H9 (cell line): ENCODE results near the gene TMPRSS12. TPM values are rescaled to one million over a fixed set of nuclear protein-coding genes. Genes with fewer than 3 reads are reported as not detected.
A peak's percentile ranks its signal among the peaks of the same experiment; 100 is the strongest.

Experiments used
- DNase-seq: peaks from one replicate; pipeline ENCODE4 v3.0.0-alpha.2; 2017
- H2AFZ ChIP-seq: one replicate; pipeline ENCODE4 v1.6.1; 2013; ENCODE audit warnings: mild to moderate bottlenecking, low read length, control low read depth, moderate library complexity
- H2AK5ac ChIP-seq: 2 replicates; pipeline ENCODE4 v1.6.1; 2013; ENCODE audit warnings: low read length, control low read depth, mixed read lengths; ENCODE audit not compliant: insufficient read length
- H2BK120ac ChIP-seq: one replicate; pipeline ENCODE4 v1.6.1; 2013; ENCODE audit warnings: low read depth, mild to moderate bottlenecking, low read length, control low read depth, inconsistent platforms; ENCODE audit not compliant: poor library complexity, severe bottlenecking
- H2BK12ac ChIP-seq: 2 replicates; pipeline ENCODE4 v1.6.1; 2013; ENCODE audit warnings: low read length, control low read depth, mixed read lengths, low read depth; ENCODE audit not compliant: insufficient read length
- H2BK15ac ChIP-seq: 2 replicates; pipeline ENCODE4 v1.6.1; 2013; ENCODE audit warnings: low read depth, low read length, control low read depth
- H2BK20ac ChIP-seq: one replicate; pipeline ENCODE4 v1.6.1; 2013; ENCODE audit warnings: low read depth, mild to moderate bottlenecking, low read length, control low read depth, inconsistent platforms; ENCODE audit not compliant: poor library complexity, severe bottlenecking
- H2BK5ac ChIP-seq: 2 replicates; pipeline ENCODE4 v1.6.1; 2013; ENCODE audit warnings: low read length, control low read depth, mixed read lengths; ENCODE audit not compliant: insufficient read length
- H3K14ac ChIP-seq: 2 replicates; pipeline ENCODE4 v1.6.1; 2013; ENCODE audit warnings: low read length, control low read depth; ENCODE audit not compliant: insufficient read depth
- H3K18ac ChIP-seq: 2 replicates; pipeline ENCODE4 v1.6.1; 2013; ENCODE audit warnings: low read depth, mild to moderate bottlenecking, mixed read lengths, low read length, control low read depth; ENCODE audit not compliant: insufficient read length
- H3K23ac ChIP-seq: 2 replicates; pipeline ENCODE4 v1.6.1; 2013; ENCODE audit warnings: low read length, control low read depth, mixed read lengths, low read depth; ENCODE audit not compliant: insufficient read length
- H3K23me2 ChIP-seq: 2 replicates; pipeline ENCODE4 v1.6.1; 2013; ENCODE audit warnings: low read depth, mild to moderate bottlenecking, mixed read lengths, low read length, control low read depth; ENCODE audit not compliant: insufficient read length, poor library complexity, severe bottlenecking
- H3K27ac ChIP-seq: 2 replicates; pipeline ENCODE4 v1.5.1; 2013; ENCODE audit warnings: low read length, control low read depth, mixed read lengths, low read depth; ENCODE audit not compliant: insufficient read length
- H3K27me3 ChIP-seq: 2 replicates; pipeline ENCODE4 v1.6.1; 2013; ENCODE audit warnings: low read length, control low read depth, inconsistent platforms; ENCODE audit not compliant: insufficient read depth
- H3K4ac ChIP-seq: 2 replicates; pipeline ENCODE4 v1.6.1; 2013; ENCODE audit warnings: low read depth, mild to moderate bottlenecking, control low read depth, inconsistent platforms, low read length, moderate library complexity
- H3K4me1 ChIP-seq: 2 replicates; pipeline ENCODE4 v1.6.1; 2013; ENCODE audit warnings: low read length, control low read depth, inconsistent platforms; ENCODE audit not compliant: insufficient read depth
- H3K4me2 ChIP-seq: 2 replicates; pipeline ENCODE4 v1.6.1; 2013; ENCODE audit warnings: low read length, control low read depth, mixed read lengths; ENCODE audit not compliant: insufficient read length, insufficient read depth
- H3K56ac ChIP-seq: 2 replicates; pipeline ENCODE4 v1.6.1; 2013; ENCODE audit warnings: low read depth, mild to moderate bottlenecking, mixed read lengths, low read length, control low read depth; ENCODE audit not compliant: insufficient read length
- H3K79me1 ChIP-seq: 2 replicates; pipeline ENCODE4 v1.6.1; 2013; ENCODE audit warnings: low read depth, mild to moderate bottlenecking, moderate library complexity, low read length, control low read depth, inconsistent platforms; ENCODE audit not compliant: insufficient read depth, poor library complexity, severe bottlenecking
- H3K79me2 ChIP-seq: 2 replicates; pipeline ENCODE4 v1.6.1; 2013; ENCODE audit warnings: low read length, control low read depth, inconsistent platforms; ENCODE audit not compliant: insufficient read depth
- H3K9ac ChIP-seq: 2 replicates; pipeline ENCODE4 v1.6.1; 2013; ENCODE audit warnings: low read length, control low read depth, mixed read lengths; ENCODE audit not compliant: insufficient read length; ENCODE audit errors: extremely low read depth
- H3K9me3 ChIP-seq: one replicate; pipeline ENCODE4 v1.6.1; 2013; ENCODE audit warnings: low read depth, low read length, inconsistent platforms; ENCODE audit not compliant: control insufficient read depth
- H3T11ph ChIP-seq: one replicate; pipeline ENCODE4 v1.6.1; 2013; ENCODE audit warnings: mild to moderate bottlenecking, low read length, control low read depth, inconsistent platforms
- H4K20me1 ChIP-seq: one replicate; pipeline ENCODE4 v1.6.1; 2013; ENCODE audit not compliant: control insufficient read depth, insufficient read length, insufficient read depth
- H4K5ac ChIP-seq: 2 replicates; pipeline ENCODE4 v1.6.1; 2013; ENCODE audit warnings: low read depth, mild to moderate bottlenecking, mixed read lengths, low read length, control low read depth; ENCODE audit not compliant: insufficient read length
- H4K8ac ChIP-seq: replicated peaks from 2 replicates; pipeline ENCODE4 v1.6.1; 2013; ENCODE audit warnings: low read length, control low read depth, mixed read lengths, low read depth; ENCODE audit not compliant: insufficient read length
- H4K91ac ChIP-seq: 2 replicates; pipeline ENCODE4 v1.6.1; 2013; ENCODE audit warnings: low read depth, mild to moderate bottlenecking, moderate library complexity, mixed read lengths, low read length, control low read depth; ENCODE audit not compliant: insufficient read length
- H3K27ac Mint-ChIP-seq, 3 experiments: 2 replicates in 2 of 3; 3 replicates in 1 of 3; pipeline ENCODE4 v1.8.0; 2020 to 2021; ENCODE audit warnings: mixed read lengths in 3 of 3, mild to moderate bottlenecking in 1 of 3, moderate library complexity in 1 of 3
- H3K27me3 Mint-ChIP-seq: 2 replicates; pipeline ENCODE4 v1.8.0; 2021; ENCODE audit warnings: low read depth, mild to moderate bottlenecking, moderate library complexity, mixed read lengths
- H3K36me3 Mint-ChIP-seq, 3 experiments: 2 replicates in 2 of 3; 3 replicates in 1 of 3; pipeline ENCODE4 v1.8.0; 2020 to 2021; ENCODE audit warnings: low read depth in 3 of 3, mixed read lengths in 3 of 3; ENCODE audit not compliant: insufficient read depth in 1 of 3
- H3K4me1 Mint-ChIP-seq, 2 experiments: 2 replicates each; pipeline ENCODE4 v1.8.0; 2020; ENCODE audit warnings: mixed read lengths in 2 of 2
- H3K4me3 Mint-ChIP-seq, 2 experiments: 2 replicates in 1 of 2; 3 replicates in 1 of 2; pipeline ENCODE4 v1.8.0; 2020 to 2021; ENCODE audit warnings: mild to moderate bottlenecking in 2 of 2, mixed read lengths in 2 of 2, moderate library complexity in 1 of 2
- H3K9me3 Mint-ChIP-seq, 2 experiments: 2 replicates in 1 of 2; 3 replicates in 1 of 2; pipeline ENCODE4 v1.8.0; 2020; ENCODE audit warnings: mild to moderate bottlenecking in 2 of 2, mixed read lengths in 2 of 2, moderate library complexity in 1 of 2
- CTCF ChIP-seq: fragments of 200-600 bp; sonication (generic); conservative IDR thresholded peaks from 3 replicates; pipeline ENCODE4 v1.8.0; 2021; ENCODE audit warnings: antibody characterized with exemption, mild to moderate bottlenecking
- WGBS: extraction: QIAGEN DNeasy Blood & Tissue Kit; methylation state at CpG from one replicate; pipeline ENCODE4 v1.1.7; 2013; ENCODE audit warnings: missing lambda C conversion rate, low lambda C conversion rate, mixed read lengths; ENCODE audit not compliant: insufficient read length; ENCODE audit errors: extremely low coverage; 5-methylcytosine and 5-hydroxymethylcytosine counted together
- total RNA-seq: library from RNA; stranded (reverse); gene quantifications from 2 replicates; pipeline ENCODE4 v1.2.1, GENCODE V29; 2021

TMPRSS12 gene
- total RNA-seq, 1 experiment from 2014 or later, result not detected

- Histone ChIP-seq H2AK5ac (no peak overlapping the region), H2BK15ac (no peak overlapping the region), H2BK12ac (no peak overlapping the region), H3K79me1 (no peaks in the 10 kb centered on the region), H4K8ac (no peak overlapping the region), H3K27me3 (no peaks in the 10 kb centered on the region), H2BK120ac (no peak overlapping the region), H4K5ac (no peak overlapping the region), H2BK20ac (no peak overlapping the region), H3K14ac (no peak overlapping the region), H2BK5ac (no peak overlapping the region), H3K9ac (no peak overlapping the region), H3K79me2 (no peaks in the 10 kb centered on the region), H3K9me3 (no peaks in the 10 kb centered on the region), H4K20me1 (no peaks in the 10 kb centered on the region), H3K23ac (no peak overlapping the region), H4K91ac (no peak overlapping the region), H3K4ac (no peak overlapping the region), H3T11ph (no peak overlapping the region), H3K27ac (no peak overlapping the region), H3K4me1 (no peaks in the 10 kb centered on the region), H3K56ac (no peak overlapping the region), H3K23me2 (no peaks in the 10 kb centered on the region), H3K18ac (no peak overlapping the region), H2AFZ (no peak overlapping the region), H3K4me2 (no peak overlapping the region)
- H3K9me3 Mint-ChIP-seq, result no peaks in the 10 kb centered on the region
- DNase-seq, result no peak
- peak overlapping the region; percentile 0 to 73 (median 20); a peak in 1 of 7 replicates for H3K27ac Mint-ChIP-seq
- no peak overlapping the region for H3K4me3 Mint-ChIP-seq
- WGBS, result no CpG with 5 or more reads among the region's 4 CpGs
- no peaks in the 10 kb centered on the region for H3K36me3 Mint-ChIP-seq
- peaks cover 3 to 4% of the 10 kb centered on the region in 2 experiments; a peak in 1 of 4 replicates for H3K4me1 Mint-ChIP-seq
- no peaks in the 10 kb centered on the region; the same call in 1 of the 2 replicates for H3K27me3 Mint-ChIP-seq
- no peak for TF ChIP-seq CTCF
These were observed 17.8 kb upstream of the TMPRSS12 start for GRCh38 chr12:50824914-50825313.
